HepG2 (cell line): ENCODE measurements around the gene NSUN6. TPM values are rescaled to one million over a fixed set of nuclear protein-coding genes. Genes with fewer than 3 reads are reported as not detected.

ENCODE experiments used
- ATAC-seq: fragments of 200-7000 bp; cut with Tn5 transposase; 3 replicates; pipeline ENCODE4 v1.9.1; 2020; ENCODE audit warnings: mild to moderate bottlenecking, moderate library complexity
- BruUV-seq: library from RNA; stranded (reverse); fragments of 400-500 nt; replicated peaks from 2 replicates; lab custom pipeline; 2021; lab: Mats Ljungman, UMichigan
- CTCF ChIA-PET: fragments of 300-600 bp; formaldehyde crosslinking; extraction: SDS; loops from one replicate; lab custom pipeline; 2021; ENCODE audit warnings: low total read pairs, inconsistent platforms, low intra/inter-chr PET ratio; lab: Yijun Ruan, JAX
- POLR2A ChIA-PET: fragments of 350-600 bp; sonication (Branson Sonifier 250); formaldehyde crosslinking; loops from one replicate; lab custom pipeline; 2020; ENCODE audit warnings: antibody characterized with exemption, inconsistent platforms; lab: Yijun Ruan, JAX
- DNase-seq: peaks from one replicate; pipeline ENCODE4 v3.0.0-alpha.2; 2015; ENCODE audit warnings: low spot score
- FAIRE-seq: peaks from 3 replicates; lab custom pipeline; 2011; peaks lifted over from hg19 to GRCh38; lab: Jason Lieb, UNC
- H2AFZ ChIP-seq: one replicate; pipeline ENCODE4 v1.6.1; 2011; ENCODE audit warnings: low read length, inconsistent platforms
- H3K27ac ChIP-seq: fragments of 300-600 bp; 3 replicates; pipeline ENCODE4 v1.8.0; 2011; ENCODE audit warnings: mixed run types, mild to moderate bottlenecking, mixed read lengths, low read length, inconsistent platforms; ENCODE audit not compliant: insufficient read depth; ENCODE audit errors: extremely low read length
- H3K27me3 ChIP-seq, 2 experiments: fragments of 200-600 bp in 1 of 2; 2 replicates in 1 of 2; 3 replicates in 1 of 2; pipeline versions ENCODE4 v1.6.0 to v1.8.0; 2011; ENCODE audit warnings: low read length in 2 of 2, mild to moderate bottlenecking in 2 of 2, moderate library complexity in 2 of 2, inconsistent platforms in 1 of 2; ENCODE audit not compliant: insufficient read depth in 2 of 2, control insufficient read depth in 1 of 2
- H3K36me3 ChIP-seq, 2 experiments: fragments of 200-600 bp in 1 of 2; replicated peaks in 1 of 2; 2 replicates in 1 of 2; 3 replicates in 1 of 2; pipeline versions ENCODE4 v1.5.1 to v1.8.0; 2011; ENCODE audit warnings: low read length in 2 of 2, inconsistent platforms in 1 of 2; ENCODE audit not compliant: insufficient read depth in 2 of 2, control insufficient read depth in 1 of 2
- H3K4me1 ChIP-seq: 2 replicates; pipeline ENCODE4 v1.5.1; 2012; ENCODE audit warnings: low read length, inconsistent platforms; ENCODE audit not compliant: insufficient read depth
- H3K4me2 ChIP-seq: 2 replicates; pipeline ENCODE4 v1.6.0; 2011; ENCODE audit warnings: low read depth, low read length, inconsistent platforms
- H3K4me3 ChIP-seq, 3 experiments: fragments of 200-600 bp in 1 of 3; sonication (generic), shearing (Covaris generic) in 1 of 3; replicated peaks in 1 of 3; 2 replicates each; pipeline ENCODE4 v1.5.1; 2011 to 2016; ENCODE audit warnings: low read length in 3 of 3, inconsistent platforms in 2 of 3, low read depth in 2 of 3, mild to moderate bottlenecking in 2 of 3, control low read depth in 1 of 3, mixed read lengths in 1 of 3; ENCODE audit not compliant: insufficient read depth in 1 of 3
- H3K79me2 ChIP-seq: one replicate; pipeline ENCODE4 v1.6.1; 2011; ENCODE audit warnings: low read length, inconsistent platforms; ENCODE audit not compliant: insufficient read depth
- H3K9ac ChIP-seq: 2 replicates; pipeline ENCODE4 v1.6.0; 2011; ENCODE audit warnings: mild to moderate bottlenecking, low read depth, low read length, inconsistent platforms; ENCODE audit not compliant: insufficient read depth
- H3K9me3 ChIP-seq: 2 replicates; pipeline ENCODE4 v1.5.1; 2012; ENCODE audit warnings: mild to moderate bottlenecking, low read length
- H4K20me1 ChIP-seq: 2 replicates; pipeline ENCODE4 v1.6.0; 2011; ENCODE audit warnings: inconsistent platforms, mild to moderate bottlenecking, low read length, moderate library complexity; ENCODE audit not compliant: insufficient read depth
- ASH2L ChIP-seq: fragments of 300-600, 200-600 bp; sonication (generic); IDR thresholded peaks from 2 replicates; pipeline ENCODE4 v1.7.0; 2017; ENCODE audit warnings: low read depth, mild to moderate bottlenecking, moderate library complexity, mixed read lengths, low read length; ENCODE audit not compliant: insufficient read length
- BCLAF1 ChIP-seq: fragments of 450-650 bp; IDR thresholded peaks from 2 replicates; pipeline ENCODE4 v1.6.1; 2017; ENCODE audit warnings: mild to moderate bottlenecking
- DRAP1 ChIP-seq: IDR thresholded peaks from 2 replicates; pipeline ENCODE4 v1.6.1; 2016; ENCODE audit warnings: missing genetic modification reagents, missing compliant biosample characterization
- MAFK ChIP-seq, 2 experiments: IDR thresholded peaks in 1 of 2; conservative IDR thresholded peaks in 1 of 2; 2 replicates each; pipeline ENCODE4 v1.6.1; 2011; ENCODE audit warnings: improper control_type of control experiment in 2 of 2, low read length in 2 of 2
- MED1 ChIP-seq: sonication (generic); formaldehyde crosslinking; IDR thresholded peaks from 2 replicates; pipeline ENCODE4 v1.4.0; 2020; ENCODE audit warnings: missing genetic modification reagents
- NCOA5 ChIP-seq: sonication (generic); formaldehyde crosslinking; IDR thresholded peaks from 2 replicates; pipeline ENCODE4 v1.4.0; 2020; ENCODE audit warnings: missing genetic modification reagents
- NRL ChIP-seq: sonication (generic); formaldehyde crosslinking; IDR thresholded peaks from 2 replicates; pipeline ENCODE4 v1.5.0; 2020; ENCODE audit warnings: missing genetic modification reagents, mild to moderate bottlenecking, moderate library complexity, borderline replicate concordance
- POLR2G ChIP-seq: fragments of 200-400 bp; formaldehyde crosslinking; IDR thresholded peaks from 2 replicates; pipeline ENCODE4 v1.6.1; 2018; ENCODE audit warnings: mild to moderate bottlenecking, low read depth, low read length, moderate library complexity
- SKIL ChIP-seq: sonication (generic); formaldehyde crosslinking; IDR thresholded peaks from 2 replicates; pipeline ENCODE4 v1.8.0; 2022; ENCODE audit warnings: missing genetic modification reagents, mild to moderate bottlenecking, moderate library complexity, borderline replicate concordance
- SMC3 ChIP-seq: IDR thresholded peaks from 2 replicates; pipeline ENCODE4 v1.6.1; 2011; ENCODE audit warnings: low read length, improper control_type of control experiment
- ZBTB7B ChIP-seq: sonication (generic); formaldehyde crosslinking; IDR thresholded peaks from 2 replicates; pipeline ENCODE4 v1.4.0; 2020; ENCODE audit warnings: missing genetic modification reagents
- ZNF10 ChIP-seq: sonication (generic); formaldehyde crosslinking; IDR thresholded peaks from 2 replicates; pipeline ENCODE4 v1.4.0; 2020; ENCODE audit warnings: mild to moderate bottlenecking, low read depth, missing genetic modification reagents, borderline replicate concordance
- ZNF44 ChIP-seq: sonication (generic); formaldehyde crosslinking; IDR thresholded peaks from 2 replicates; pipeline ENCODE4 v1.5.1; 2020; ENCODE audit warnings: mild to moderate bottlenecking, missing genetic modification reagents
- ZNF460 ChIP-seq: sonication (generic); formaldehyde crosslinking; IDR thresholded peaks from 2 replicates; pipeline ENCODE4 v1.5.1; 2020; ENCODE audit warnings: missing genetic modification reagents, mild to moderate bottlenecking, borderline replicate concordance
- ZNF547 ChIP-seq: sonication (generic); formaldehyde crosslinking; IDR thresholded peaks from 2 replicates; pipeline ENCODE4 v1.5.1; 2020; ENCODE audit warnings: mild to moderate bottlenecking, missing genetic modification reagents
- ZNF720 ChIP-seq: sonication (generic); formaldehyde crosslinking; IDR thresholded peaks from 2 replicates; pipeline ENCODE4 v1.4.0; 2020; ENCODE audit warnings: missing genetic modification reagents
- WGBS: methylation state at CpG from one replicate; pipeline ENCODE4 v1.1.6; 2017; ENCODE audit warnings: low lambda C conversion rate; 5-methylcytosine and 5-hydroxymethylcytosine counted together
- in situ Hi-C: cut with HindIII; loops from 2 replicates; pipeline ENCODE4 v1.10.0; 2017; ENCODE audit warnings: low pct_unique_long_range_greater_than_20kb; ENCODE audit not compliant: extremely low pct_ligation_motif_present
- intact Hi-C: fragments of 100-400 bp; cut with micrococcal nuclease; formaldehyde crosslinking; loops from one replicate; pipeline ENCODE4 v1.10.0; 2022; ENCODE audit not compliant: unreplicated experiment
- polyA plus RNA-seq, 8 experiments: library from polyadenylated mRNA; depleted of rRNA in 3 of 8; stranded (reverse) in 7 of 8; unstranded in 1 of 8; fragments of >200 nt; fragmentation: Illumina TruSeq in 4 of 8; extraction: Trizol in 4 of 8; gene quantifications; 2 replicates each; pipeline versions ENCODE4 v1.2.1 to v1.2.3, GENCODE V29; 2011 to 2016; ENCODE audit warnings: low read depth in 4 of 8, missing spikeins in 1 of 8, mixed read lengths in 1 of 8; ENCODE audit not compliant: insufficient read depth in 1 of 8
- total RNA-seq, 5 experiments: library from RNA; depleted of rRNA; stranded (reverse); fragments of >200 nt; fragmentation: Illumina TruSeq; extraction: Trizol; gene quantifications; 2 replicates each; pipeline ENCODE4 v1.2.3, GENCODE V29; 2016; ENCODE audit warnings: low read depth in 1 of 5

The NSUN6 gene
- total and polyA plus RNA-seq, 2 of the 13 experiments (the other 11 are each of a cell fraction or from before 2014, with no cell fraction given): 17.2 to 19.3 TPM

GRCh38 chr10:18540195-18540594 is 111.2 kb downstream of the NSUN6 start (continued):
- TF ChIP-seq ASH2L (no peak), SMC3 (no peak), ZNF10 (CRISPR knock-in tag) (no peak), NRL (CRISPR knock-in tag) (no peak), MAFK (conservative IDR thresholded peaks at IDR 0.05 in 1 of 2, IDR thresholded peaks at IDR 0.05 in 1 of 2; ENCODE audit: low read length in 2 of 2) (peak; percentile 87 to 94), SKIL (CRISPR knock-in tag) (no peak)

GRCh38 chr10:18539335-18539734 is 112.1 kb downstream of the NSUN6 start:
- intact Hi-C loops (no loop called here), in situ Hi-C loops (no loop called here)
- Histone ChIP-seq H4K20me1 (no peaks in the 10 kb centered on the region), H3K4me1 (peaks cover 10% of the 10 kb centered on the region), H3K9me3 (no peaks in the 10 kb centered on the region), H3K4me2 (no peak overlapping the region), H2AFZ (no peak overlapping the region), H3K27ac (no peak overlapping the region), H3K27me3 (no peaks in the 10 kb centered on the region), H3K36me3 (peaks cover 9 to 13% of the 10 kb centered on the region in 2 experiments), H3K79me2 (no peaks in the 10 kb centered on the region), H3K9ac (no peak overlapping the region), H3K4me3 (no peak overlapping the region)
- POLR2A ChIA-PET: no interaction called here
- DNase-seq (no peak), ATAC-seq (no peak), FAIRE-seq (no peak)
- TF ChIP-seq ZNF44 (CRISPR knock-in tag): no peak
- no peak for TF ChIP-seq MED1 (CRISPR knock-in tag)
- TF ChIP-seq POLR2G: no peak
- no peak for TF ChIP-seq DRAP1
- TF ChIP-seq ZNF720 (CRISPR knock-in tag): no peak
- TF ChIP-seq NCOA5 (CRISPR knock-in tag): no peak
- no peak for TF ChIP-seq ZBTB7B
- no peak for TF ChIP-seq ZNF547 (CRISPR knock-in tag)
- no peak for TF ChIP-seq ZNF460
- no peak for TF ChIP-seq BCLAF1
- WGBS: 92% methylated on average over 22 of the region's 22 CpGs
- CTCF ChIA-PET: no interaction called here
- BruUV-seq: no TSS peak
